ENCODE data around the gene IFRD1.

DNA sequence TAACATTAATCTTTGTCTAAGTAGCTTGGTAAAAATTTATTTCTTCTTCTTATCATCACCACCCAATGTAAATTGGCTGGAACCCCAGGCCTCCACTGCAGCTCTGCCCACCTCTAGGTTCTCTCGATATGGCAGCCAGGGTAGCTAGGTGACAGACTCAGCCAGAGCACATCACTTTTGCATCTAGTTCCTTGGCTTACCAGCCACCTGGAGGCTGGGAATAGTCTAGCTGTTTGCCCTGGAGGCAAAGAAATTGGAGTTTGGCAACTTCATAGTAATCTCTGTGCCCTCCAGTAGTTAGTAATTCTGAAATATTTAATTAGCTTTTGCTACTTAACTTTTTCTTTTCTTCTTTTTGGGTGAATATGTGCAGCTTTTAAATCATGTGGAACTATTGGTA lies 9.4 kb downstream of the IFRD1 start:
- TF ChIP-seq, protein P1, sequence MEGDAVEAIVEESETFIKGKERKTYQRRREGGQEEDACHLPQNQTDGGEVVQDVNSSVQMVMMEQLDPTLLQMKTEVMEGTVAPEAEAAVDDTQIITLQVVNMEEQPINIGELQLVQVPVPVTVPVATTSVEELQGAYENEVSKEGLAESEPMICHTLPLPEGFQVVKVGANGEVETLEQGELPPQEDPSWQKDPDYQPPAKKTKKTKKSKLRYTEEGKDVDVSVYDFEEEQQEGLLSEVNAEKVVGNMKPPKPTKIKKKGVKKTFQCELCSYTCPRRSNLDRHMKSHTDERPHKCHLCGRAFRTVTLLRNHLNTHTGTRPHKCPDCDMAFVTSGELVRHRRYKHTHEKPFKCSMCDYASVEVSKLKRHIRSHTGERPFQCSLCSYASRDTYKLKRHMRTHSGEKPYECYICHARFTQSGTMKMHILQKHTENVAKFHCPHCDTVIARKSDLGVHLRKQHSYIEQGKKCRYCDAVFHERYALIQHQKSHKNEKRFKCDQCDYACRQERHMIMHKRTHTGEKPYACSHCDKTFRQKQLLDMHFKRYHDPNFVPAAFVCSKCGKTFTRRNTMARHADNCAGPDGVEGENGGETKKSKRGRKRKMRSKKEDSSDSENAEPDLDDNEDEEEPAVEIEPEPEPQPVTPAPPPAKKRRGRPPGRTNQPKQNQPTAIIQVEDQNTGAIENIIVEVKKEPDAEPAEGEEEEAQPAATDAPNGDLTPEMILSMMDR (conservative IDR thresholded peaks at IDR 0.05): no peak
- TF ChIP-seq EZH2 (IDR thresholded peaks at IDR 0.05; ENCODE audit: low read depth): no peak

Data from PC-9 (cell line).